ENCODE results near the gene LRMDA.

The LRMDA gene

GRCh38 chr10:75940742-75941141 is 509.3 kb downstream of the LRMDA start:
- Mint-ChIP-seq H3K4me3 (no peak overlapping the region), H3K9me3 (peaks cover 25% of the 10 kb centered on the region), H3K36me3 (ENCODE audit: low read depth) (peaks cover 10% of the 10 kb centered on the region), H3K27me3 (ENCODE audit: low read depth) (peaks cover 27% of the 10 kb centered on the region), H3K4me1 (no peaks in the 10 kb centered on the region), H3K27ac (no peak overlapping the region)
- no peak for TF ChIP-seq CTCF (IDR thresholded peaks at IDR 0.05; ENCODE audit: unreplicated experiment in 3 of 3)

GRCh38 chr10:75941223-75941801 is 509.9 kb downstream of the LRMDA start:
- H3K9me3 Mint-ChIP-seq = peaks cover 25% of the 10 kb centered on the region
- no peak overlapping the region for H3K27ac Mint-ChIP-seq
- no peak overlapping the region for H3K4me3 Mint-ChIP-seq
- peaks cover 24% of the 10 kb centered on the region for H3K27me3 Mint-ChIP-seq (ENCODE audit: low read depth)
- H3K36me3 Mint-ChIP-seq (ENCODE audit: low read depth) = peaks cover 10% of the 10 kb centered on the region
- no peak for TF ChIP-seq CTCF (IDR thresholded peaks at IDR 0.05; ENCODE audit: unreplicated experiment in 3 of 3)
- no peaks in the 10 kb centered on the region for H3K4me1 Mint-ChIP-seq

- TF ChIP-seq CTCF (IDR thresholded peaks at IDR 0.05; ENCODE audit: unreplicated experiment in 3 of 3) = no peak
- H3K36me3 Mint-ChIP-seq (ENCODE audit: low read depth) = peaks cover 10% of the 10 kb centered on the region
- no peak overlapping the region for H3K4me3 Mint-ChIP-seq
- H3K9me3 Mint-ChIP-seq = peaks cover 25% of the 10 kb centered on the region
- peaks cover 20% of the 10 kb centered on the region for H3K27me3 Mint-ChIP-seq (ENCODE audit: low read depth)
- no peak overlapping the region for H3K27ac Mint-ChIP-seq
- no peaks in the 10 kb centered on the region for H3K4me1 Mint-ChIP-seq
These were observed 512.6 kb downstream of the LRMDA start for GRCh38 chr10:75944061-75944460.

- Mint-ChIP-seq H3K4me3 (no peak overlapping the region), H3K27ac (no peak overlapping the region), H3K4me1 (no peaks in the 10 kb centered on the region), H3K36me3 (ENCODE audit: low read depth) (peaks cover 10% of the 10 kb centered on the region), H3K9me3 (peaks cover 19% of the 10 kb centered on the region), H3K27me3 (ENCODE audit: low read depth) (peaks cover 7% of the 10 kb centered on the region)
- TF ChIP-seq CTCF (IDR thresholded peaks at IDR 0.05; ENCODE audit: unreplicated experiment in 3 of 3) = no peak
These were observed 517.2 kb downstream of the LRMDA start for GRCh38 chr10:75948583-75948982.

GRCh38 chr10:75950307-75950706 is 518.9 kb downstream of the LRMDA start:
- Mint-ChIP-seq H3K27me3 (ENCODE audit: low read depth) (peaks cover 7% of the 10 kb centered on the region), H3K4me1 (no peaks in the 10 kb centered on the region), H3K4me3 (no peak overlapping the region), H3K27ac (no peak overlapping the region), H3K36me3 (ENCODE audit: low read depth) (peaks cover 3% of the 10 kb centered on the region), H3K9me3 (peaks cover 6% of the 10 kb centered on the region)
- TF ChIP-seq CTCF (IDR thresholded peaks at IDR 0.05; ENCODE audit: unreplicated experiment in 3 of 3) = no peak

- Mint-ChIP-seq H3K36me3 (ENCODE audit: low read depth) (no peaks in the 10 kb centered on the region), H3K27ac (peak overlapping the region in 1 of 3 experiments; percentile 74), H3K27me3 (ENCODE audit: low read depth) (peaks cover 7% of the 10 kb centered on the region), H3K4me3 (no peak overlapping the region), H3K9me3 (peaks cover 2% of the 10 kb centered on the region), H3K4me1 (no peaks in the 10 kb centered on the region)
- TF ChIP-seq CTCF (IDR thresholded peaks at IDR 0.05; ENCODE audit: unreplicated experiment in 3 of 3) = no peak
These were observed 519.7 kb downstream of the LRMDA start for GRCh38 chr10:75950997-75951589.
